Cardiac fibroblast (primary cell): Measurements from ENCODE around the gene ANKRD33B.
A peak's percentile ranks its signal among the peaks of the same experiment; 100 is the strongest.

ENCODE experiments used
- DNase-seq, 2 donors: peaks; one replicate each; pipeline versions ENCODE4 v3.0.0 to v3.0.0-alpha.2; 2010; ENCODE audit warnings: low read depth in 2 of 2
- H3K4me3 ChIP-seq, 2 donors: replicated peaks in 1 of 2; 1 replicate in 1 of 2; 2 replicates in 1 of 2; pipeline ENCODE4 v1.5.1; 2011; ENCODE audit warnings: low read depth in 2 of 2, low read length in 2 of 2, mild to moderate bottlenecking in 2 of 2, moderate library complexity in 1 of 2
- TF ChIP-seq, protein P1 (sequence below): IDR thresholded peaks from one replicate; pipeline ENCODE4 v1.5.1; 2011; ENCODE audit warnings: low read depth, mild to moderate bottlenecking, low read length, inconsistent platforms

ANKRD33B gene

DNA sequence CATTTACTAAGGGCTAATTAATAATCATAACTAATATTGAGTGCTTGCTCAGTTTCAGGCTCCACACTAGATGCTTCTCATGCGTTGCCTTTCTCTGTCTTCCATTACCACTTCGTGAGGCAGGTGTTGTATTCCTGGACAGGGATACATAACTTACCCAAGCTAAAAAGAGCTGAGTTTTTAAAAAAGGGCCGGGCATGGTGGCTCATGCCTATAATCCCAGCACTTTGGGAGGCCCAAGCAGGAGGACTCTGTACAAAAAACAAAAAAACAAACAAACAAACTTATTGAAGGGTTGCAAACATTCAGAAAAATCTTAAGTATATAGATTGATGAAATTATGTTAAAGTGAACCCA, 12.1 kb upstream of the ANKRD33B start:
- no peak for DNase-seq
- H3K4me3 ChIP-seq, result no peak overlapping the region
- TF ChIP-seq, protein P1, sequence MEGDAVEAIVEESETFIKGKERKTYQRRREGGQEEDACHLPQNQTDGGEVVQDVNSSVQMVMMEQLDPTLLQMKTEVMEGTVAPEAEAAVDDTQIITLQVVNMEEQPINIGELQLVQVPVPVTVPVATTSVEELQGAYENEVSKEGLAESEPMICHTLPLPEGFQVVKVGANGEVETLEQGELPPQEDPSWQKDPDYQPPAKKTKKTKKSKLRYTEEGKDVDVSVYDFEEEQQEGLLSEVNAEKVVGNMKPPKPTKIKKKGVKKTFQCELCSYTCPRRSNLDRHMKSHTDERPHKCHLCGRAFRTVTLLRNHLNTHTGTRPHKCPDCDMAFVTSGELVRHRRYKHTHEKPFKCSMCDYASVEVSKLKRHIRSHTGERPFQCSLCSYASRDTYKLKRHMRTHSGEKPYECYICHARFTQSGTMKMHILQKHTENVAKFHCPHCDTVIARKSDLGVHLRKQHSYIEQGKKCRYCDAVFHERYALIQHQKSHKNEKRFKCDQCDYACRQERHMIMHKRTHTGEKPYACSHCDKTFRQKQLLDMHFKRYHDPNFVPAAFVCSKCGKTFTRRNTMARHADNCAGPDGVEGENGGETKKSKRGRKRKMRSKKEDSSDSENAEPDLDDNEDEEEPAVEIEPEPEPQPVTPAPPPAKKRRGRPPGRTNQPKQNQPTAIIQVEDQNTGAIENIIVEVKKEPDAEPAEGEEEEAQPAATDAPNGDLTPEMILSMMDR, result no peak

GRCh38 chr5:10552183-10553143, 11.4 kb upstream of the ANKRD33B start:
- DNase-seq, result peak in 1 of 2 donors; percentile 41
- no peak overlapping the region for H3K4me3 ChIP-seq
- TF ChIP-seq, protein P1, result no peak

DNA sequence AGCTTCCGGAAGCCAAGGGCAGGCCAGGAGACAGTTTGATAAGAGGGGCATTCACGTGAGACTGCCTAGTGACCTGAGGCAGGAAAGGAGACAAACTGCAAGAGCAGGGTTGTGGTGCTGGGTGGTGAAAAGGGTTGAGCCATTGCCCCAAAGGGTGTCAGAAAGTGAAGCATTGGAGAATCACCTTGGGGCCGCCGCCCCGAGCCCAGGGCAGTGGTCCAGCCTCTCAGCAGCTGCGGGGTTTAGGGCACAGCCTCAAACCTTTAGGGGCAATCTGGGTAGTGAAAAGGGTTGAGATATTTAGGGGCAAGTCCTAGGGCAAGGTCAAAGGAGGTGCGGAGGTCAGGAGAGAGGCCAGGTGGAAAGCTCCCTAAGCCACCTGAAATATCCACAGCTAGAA, 10.4 kb upstream of the ANKRD33B start:
- no peak for DNase-seq
- no peak overlapping the region for H3K4me3 ChIP-seq
- TF ChIP-seq, protein P1, result no peak

DNA sequence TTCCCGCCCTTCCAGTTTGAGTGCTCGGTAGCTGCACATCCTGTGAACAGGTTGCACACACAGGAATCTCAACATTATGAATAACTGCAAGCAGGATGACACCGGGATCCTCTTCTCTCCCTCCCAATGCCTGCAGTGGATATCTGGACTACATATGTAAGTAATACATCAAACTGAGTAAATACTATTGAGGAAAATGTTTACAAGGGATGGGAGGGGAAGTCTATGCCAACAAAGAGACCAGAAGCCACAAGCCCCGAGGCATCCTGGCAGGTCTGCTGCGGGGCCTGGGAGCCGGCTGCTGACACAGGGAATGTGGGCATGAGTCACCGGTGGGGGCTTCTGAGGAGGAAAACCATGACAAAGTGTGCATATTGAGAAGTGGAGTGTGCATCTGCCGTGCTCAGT, 8.6 kb upstream of the ANKRD33B start:
- TF ChIP-seq, protein P1, result no peak

GRCh38 chr5:10556289-10556807, 7.5 kb upstream of the ANKRD33B start:
- H3K4me3 ChIP-seq, result no peak overlapping the region
- TF ChIP-seq, protein P1, result no peak
- DNase-seq, result peak; percentile 65 to 75

More for the DNA sequence above, 8.6 kb upstream of the ANKRD33B start:
- no peak overlapping the region for H3K4me3 ChIP-seq
- peak; percentile 52 to 57 for DNase-seq

- H3K4me3 ChIP-seq, result no peak overlapping the region
- TF ChIP-seq, protein P1, result no peak
- peak in 1 of 2 donors; percentile 15 for DNase-seq
Observed at GRCh38 chr5:10556893-10557746, 6.8 kb upstream of the ANKRD33B start.
